ENCODE results near the gene BEST4.
"Not testable (repeated sequence)": the region's sequence is repeated elsewhere in the genome, so short reads cannot be mapped to it uniquely, and the experiment has no call there.

The BEST4 gene

GRCh38 chr1:44777969-44778635 lies 9.9 kb downstream of the BEST4 start:
- Histone ChIP-seq H3K9me3 (ENCODE audit: control extremely low read depth in 1 of 5, control insufficient read depth in 4 of 5, insufficient read depth in 2 of 5, low read depth in 1 of 5, low read length in 4 of 5) (no peaks in the 10 kb centered on the region), H3K27ac (ENCODE audit: insufficient read depth in 1 of 2, low read depth in 1 of 2, low read length in 2 of 2, poor library complexity in 1 of 2, severe bottlenecking in 2 of 2) (peak overlapping the region in 1 of 2 experiments; percentile 96), H3K4me3 (ENCODE audit: control insufficient read depth in 1 of 7, extremely low read depth in 1 of 7, insufficient read depth in 4 of 7, low read depth in 2 of 7, low read length in 6 of 7) (peak overlapping the region in 1 of 7 experiments; percentile 92), H3K27me3 (replicated peaks in 2 of 5; ENCODE audit: control insufficient read depth in 4 of 5, insufficient read depth in 5 of 5, low read length in 4 of 5) (no peaks in the 10 kb centered on the region), H3K4me1 (ENCODE audit: control extremely low read depth in 1 of 4, control insufficient read depth in 4 of 4, insufficient read depth in 4 of 4, low read length in 3 of 4) (peaks cover 0 to 34% (median 31%) of the 10 kb centered on the region in 4 experiments), H3K36me3 (ENCODE audit: control insufficient read depth in 4 of 4, insufficient read depth in 4 of 4, low read length in 3 of 4) (peaks cover 10 to 51% (median 37%) of the 10 kb centered on the region in 4 experiments)
- DNase-seq: no peak
- CTCF ChIA-PET: interaction anchor here (1.1 to 1.4 kb wide), 2 partner anchors 10 to 11 kb away, joined by 3 to 5 read pairs; partner anchors contain the start of gene BEST4
- POLR2A ChIA-PET: no interaction called here
- WGBS (ENCODE audit: insufficient coverage): 83% methylated on average over 12 of the region's 13 CpGs

GRCh38 chr1:44777547-44777946 lies 10.4 kb downstream of the BEST4 start:
- POLR2A ChIA-PET: no interaction called here
- 91% methylated on average over 13 of the region's 14 CpGs for WGBS (ENCODE audit: insufficient coverage)
- no peak for DNase-seq
- Histone ChIP-seq H3K4me3 (ENCODE audit: control insufficient read depth in 1 of 7, extremely low read depth in 1 of 7, insufficient read depth in 4 of 7, low read depth in 2 of 7, low read length in 6 of 7) (peak overlapping the region in 1 of 7 experiments; percentile 92), H3K9me3 (ENCODE audit: control extremely low read depth in 1 of 5, control insufficient read depth in 4 of 5, insufficient read depth in 2 of 5, low read depth in 1 of 5, low read length in 4 of 5) (no peaks in the 10 kb centered on the region), H3K27ac (ENCODE audit: insufficient read depth in 1 of 2, low read depth in 1 of 2, low read length in 2 of 2, poor library complexity in 1 of 2, severe bottlenecking in 2 of 2) (peak overlapping the region in 1 of 2 experiments; percentile 96), H3K27me3 (replicated peaks in 2 of 5; ENCODE audit: control insufficient read depth in 4 of 5, insufficient read depth in 5 of 5, low read length in 4 of 5) (no peaks in the 10 kb centered on the region), H3K4me1 (ENCODE audit: control extremely low read depth in 1 of 4, control insufficient read depth in 4 of 4, insufficient read depth in 4 of 4, low read length in 3 of 4) (peaks cover 0 to 34% (median 29%) of the 10 kb centered on the region in 4 experiments), H3K36me3 (ENCODE audit: control insufficient read depth in 4 of 4, insufficient read depth in 4 of 4, low read length in 3 of 4) (peaks cover 10 to 51% (median 37%) of the 10 kb centered on the region in 4 experiments)
- CTCF ChIA-PET: interaction anchor here (1.1 to 1.4 kb wide), 2 partner anchors 10 kb away, joined by 3 to 5 read pairs; partner anchors contain the start of gene BEST4

- H3K27ac ChIP-seq (ENCODE audit: insufficient read depth in 1 of 2, low read depth in 1 of 2, low read length in 2 of 2, poor library complexity in 1 of 2, severe bottlenecking in 2 of 2): peak overlapping the region; percentile 90 to 96
- no peaks in the 10 kb centered on the region for H3K9me3 ChIP-seq (ENCODE audit: control extremely low read depth in 1 of 5, control insufficient read depth in 4 of 5, insufficient read depth in 2 of 5, low read depth in 1 of 5, low read length in 4 of 5)
- no peaks in the 10 kb centered on the region for H3K27me3 ChIP-seq (replicated peaks in 2 of 5; ENCODE audit: control insufficient read depth in 4 of 5, insufficient read depth in 5 of 5, low read length in 4 of 5)
- peak overlapping the region in 6 of 7 experiments; percentile 68 to 93 (median 86) for H3K4me3 ChIP-seq (ENCODE audit: control insufficient read depth in 1 of 7, extremely low read depth in 1 of 7, insufficient read depth in 4 of 7, low read depth in 2 of 7, low read length in 6 of 7)
- CTCF ChIA-PET: interaction anchor here (0.6 to 1.8 kb wide), 2 partner anchors 40 to 42 kb away, joined by 3 to 4 read pairs; no protein-coding TSS in a partner anchor
- 75% methylated on average over 11 of the region's 12 CpGs for WGBS (ENCODE audit: insufficient coverage)
- H3K4me1 ChIP-seq (ENCODE audit: control extremely low read depth in 1 of 4, control insufficient read depth in 4 of 4, insufficient read depth in 4 of 4, low read length in 3 of 4): peaks cover 0 to 34% (median 29%) of the 10 kb centered on the region in 4 experiments
- POLR2A ChIA-PET: interaction anchor here (1.3 to 2.5 kb wide), 5 partner anchors 9 to 55 kb away, joined by 3 to 23 read pairs (median 9); partner anchors contain the start of gene RNU5D-1
- peaks cover 10 to 51% (median 36%) of the 10 kb centered on the region in 4 experiments for H3K36me3 ChIP-seq (ENCODE audit: control insufficient read depth in 4 of 4, insufficient read depth in 4 of 4, low read length in 3 of 4)
- no peak for DNase-seq
Measured at GRCh38 chr1:44776730-44777068, 11.3 kb downstream of the BEST4 start.

DNA sequence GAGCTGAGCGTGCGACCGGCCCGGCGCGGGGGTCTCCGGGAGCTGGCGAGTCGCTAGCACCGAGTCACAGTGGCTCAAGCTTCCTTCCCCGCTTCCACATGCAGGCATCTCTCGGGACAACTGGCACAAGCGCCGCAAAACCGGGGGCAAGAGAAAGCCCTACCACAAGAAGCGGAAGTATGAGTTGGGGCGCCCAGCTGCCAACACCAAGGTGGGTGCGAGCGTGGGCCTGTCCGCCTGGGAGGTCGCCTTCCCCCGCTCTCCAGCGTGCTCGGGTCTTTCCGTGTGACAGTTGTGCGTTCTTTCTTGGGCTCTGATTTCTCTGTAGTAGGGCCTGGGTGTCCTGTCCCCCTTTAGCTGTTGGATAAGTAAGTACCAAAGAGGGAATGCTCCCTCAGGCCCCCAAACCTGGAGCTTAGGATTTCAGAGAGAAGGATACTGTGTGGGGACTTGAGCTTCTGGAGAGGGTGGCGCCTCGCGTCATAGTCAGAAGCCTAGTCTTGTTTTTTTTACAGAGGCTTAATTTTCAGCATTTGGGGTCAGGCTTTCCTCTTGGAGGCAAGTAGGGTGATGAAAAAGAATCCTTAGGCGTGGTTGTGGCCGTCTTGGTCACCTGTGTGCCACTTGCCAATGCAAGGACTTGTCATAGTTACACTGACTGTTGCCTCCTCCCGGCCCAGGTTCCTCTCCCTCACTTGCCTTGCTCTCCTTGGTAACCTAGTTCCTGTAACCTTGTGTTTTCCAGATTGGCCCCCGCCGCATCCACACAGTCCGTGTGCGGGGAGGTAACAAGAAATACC lies 11.8 kb downstream of the BEST4 start:
- ChIA-PET POLR2A (interaction anchor here (0.6 to 2.5 kb wide), 9 partner anchors 9 to 54 kb away, joined by 3 to 23 read pairs (median 6); partner anchors contain the start of genes PLK3 and RNU5D-1), CTCF (interaction anchor here (0.6 to 1.8 kb wide), 5 partner anchors 9 to 54 kb away, joined by 3 to 6 read pairs (median 4); no protein-coding TSS in a partner anchor)
- Histone ChIP-seq H3K27ac (ENCODE audit: insufficient read depth in 1 of 2, low read depth in 1 of 2, low read length in 2 of 2, poor library complexity in 1 of 2, severe bottlenecking in 2 of 2) (peak overlapping the region; percentile 90 to 96), H3K27me3 (replicated peaks in 2 of 5; ENCODE audit: control insufficient read depth in 4 of 5, insufficient read depth in 5 of 5, low read length in 4 of 5) (no peaks in the 10 kb centered on the region), H3K4me3 (ENCODE audit: control insufficient read depth in 1 of 7, extremely low read depth in 1 of 7, insufficient read depth in 4 of 7, low read depth in 2 of 7, low read length in 6 of 7) (peak overlapping the region; percentile 68 to 93 (median 86)), H3K4me1 (ENCODE audit: control extremely low read depth in 1 of 4, control insufficient read depth in 4 of 4, insufficient read depth in 4 of 4, low read length in 3 of 4) (peaks cover 0 to 34% (median 29%) of the 10 kb centered on the region in 4 experiments), H3K9me3 (ENCODE audit: control extremely low read depth in 1 of 5, control insufficient read depth in 4 of 5, insufficient read depth in 2 of 5, low read depth in 1 of 5, low read length in 4 of 5) (no peaks in the 10 kb centered on the region), H3K36me3 (ENCODE audit: control insufficient read depth in 4 of 4, insufficient read depth in 4 of 4, low read length in 3 of 4) (peaks cover 5 to 46% (median 32%) of the 10 kb centered on the region in 4 experiments)
- peak in 2 of 3 donors; percentile 23 to 62 for DNase-seq
- 11% methylated on average over 28 of the region's 36 CpGs for WGBS (ENCODE audit: insufficient coverage)

- H3K9me3 ChIP-seq (ENCODE audit: control extremely low read depth in 1 of 5, control insufficient read depth in 4 of 5, insufficient read depth in 2 of 5, low read depth in 1 of 5, low read length in 4 of 5): no peaks in the 10 kb centered on the region
- peak within 1 kb of the TSS; percentile 90 to 96 for H3K27ac ChIP-seq (ENCODE audit: insufficient read depth in 1 of 2, low read depth in 1 of 2, low read length in 2 of 2, poor library complexity in 1 of 2, severe bottlenecking in 2 of 2)
- H3K4me3 ChIP-seq (ENCODE audit: control insufficient read depth in 1 of 7, extremely low read depth in 1 of 7, insufficient read depth in 4 of 7, low read depth in 2 of 7, low read length in 6 of 7): peak within 1 kb of the TSS; percentile 68 to 93 (median 86)
- WGBS (ENCODE audit: insufficient coverage): under 1% methylated on average over 57 of the region's 65 CpGs
- ChIA-PET POLR2A (interaction anchor here (0.6 to 2.5 kb wide), 11 partner anchors 10 to 792 kb away, joined by 3 to 23 read pairs (median 6); partner anchors contain the start of genes PLK3 and RNU5D-1), CTCF (interaction anchor here (1.1 to 1.8 kb wide), 7 partner anchors 10 to 718 kb away, joined by 3 to 6 read pairs (median 4); partner anchors contain the start of gene RNU5D-1)
- DNase-seq: peak; percentile 94 to 96 (median 95)
- no peaks in the 10 kb centered on the region for H3K27me3 ChIP-seq (replicated peaks in 2 of 5; ENCODE audit: control insufficient read depth in 4 of 5, insufficient read depth in 5 of 5, low read length in 4 of 5)
- H3K4me1 ChIP-seq (ENCODE audit: control extremely low read depth in 1 of 4, control insufficient read depth in 4 of 4, insufficient read depth in 4 of 4, low read length in 3 of 4): peaks cover 0 to 34% (median 29%) of the 10 kb centered on the region in 4 experiments
- H3K36me3 ChIP-seq (ENCODE audit: control insufficient read depth in 4 of 4, insufficient read depth in 4 of 4, low read length in 3 of 4): peaks cover 0 to 39% (median 26%) of the 10 kb centered on the region in 4 experiments
Measured at GRCh38 chr1:44775078-44775929, 12.7 kb downstream of the BEST4 start, which contains the start of gene RPS8. Gene RPS8 (plus strand): TSS chr1:44775540. CDS start chr1:44775597, 57 bp downstream.

DNA sequence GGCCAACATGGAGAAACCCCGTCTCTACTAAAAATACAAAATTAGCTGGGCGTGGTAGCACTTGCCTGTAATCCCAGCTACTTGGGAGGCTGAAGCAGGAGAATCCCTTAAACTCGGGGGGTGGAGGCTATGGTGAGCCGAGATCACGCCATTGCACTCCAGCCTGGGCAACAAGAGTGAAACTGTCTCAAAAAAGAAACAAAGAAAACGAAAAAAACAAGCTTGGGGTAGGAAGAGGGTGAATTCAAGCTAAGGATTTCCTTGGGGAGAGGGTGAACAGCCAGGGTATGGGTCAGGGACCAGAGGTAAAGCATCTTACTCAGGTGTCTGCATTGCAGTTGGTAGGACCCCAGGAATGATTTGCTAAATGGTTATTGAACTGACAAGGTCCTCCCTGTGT lies 21.5 kb downstream of the BEST4 start:
- POLR2A ChIA-PET: interaction anchor here (0.6 kb wide), 1 partner anchor 86 kb away, joined by 3 read pairs; no protein-coding TSS in a partner anchor
- H3K36me3 ChIP-seq (ENCODE audit: control insufficient read depth in 4 of 4, insufficient read depth in 4 of 4, low read length in 3 of 4): peaks cover 8 to 47% (median 28%) of the 10 kb centered on the region in 4 experiments
- 99% methylated on average over 6 of the region's 6 CpGs for WGBS (ENCODE audit: insufficient coverage)
- not testable (repeated sequence) for H3K27me3 ChIP-seq (replicated peaks in 2 of 5; ENCODE audit: control insufficient read depth in 4 of 5, insufficient read depth in 5 of 5, low read length in 4 of 5); H3K9me3 ChIP-seq (ENCODE audit: control extremely low read depth in 1 of 5, control insufficient read depth in 4 of 5, insufficient read depth in 2 of 5, low read depth in 1 of 5, low read length in 4 of 5); DNase-seq; H3K4me3 ChIP-seq (ENCODE audit: control insufficient read depth in 1 of 7, extremely low read depth in 1 of 7, insufficient read depth in 4 of 7, low read depth in 2 of 7, low read length in 6 of 7); H3K4me1 ChIP-seq (ENCODE audit: control extremely low read depth in 1 of 4, control insufficient read depth in 4 of 4, insufficient read depth in 4 of 4, low read length in 3 of 4); H3K27ac ChIP-seq (ENCODE audit: insufficient read depth in 1 of 2, low read depth in 1 of 2, low read length in 2 of 2, poor library complexity in 1 of 2, severe bottlenecking in 2 of 2)
- CTCF ChIA-PET: interaction anchor here (0.7 to 1.9 kb wide), 6 partner anchors 12 to 53 kb away, joined by 3 to 6 read pairs (median 3); partner anchors contain the start of gene RNU5D-1
